H1 (cell line): ENCODE data around the gene OR6B2. TPM values are rescaled to one million over a fixed set of nuclear protein-coding genes. Genes with fewer than 3 reads are reported as not detected.

Experiments
- CTCF ChIA-PET: fragments of 300-600 bp; sonication (Branson Sonifier 250); formaldehyde crosslinking; loops from one replicate; lab custom pipeline; 2021; ENCODE audit not compliant: partially characterized antibody; lab: Charles Lee
- POLR2A ChIA-PET: fragments of 300-600 bp; sonication (Branson Sonifier 250); formaldehyde crosslinking; loops from one replicate; lab custom pipeline; 2021; ENCODE audit warnings: inconsistent platforms; ENCODE audit not compliant: partially characterized antibody; lab: Charles Lee
- DNase-seq, 2 experiments: peaks; one replicate each; pipeline versions ENCODE4 v3.0.0 to v3.0.0-alpha.2; 2010 to 2022; ENCODE audit warnings: low spot score in 2 of 2, low read depth in 1 of 2, mixed read lengths in 1 of 2
- FAIRE-seq: peaks from 2 replicates; lab custom pipeline; 2011; peaks lifted over from hg19 to GRCh38; lab: Jason Lieb, UNC
- H2AFZ ChIP-seq: 2 replicates; pipeline ENCODE4 v1.8.1; 2012; ENCODE audit warnings: low read length, inconsistent platforms
- H2AK5ac ChIP-seq: 2 replicates; pipeline ENCODE4 v1.6.1; 2013; ENCODE audit warnings: low read depth, low read length
- H2BK120ac ChIP-seq: replicated peaks from 2 replicates; pipeline ENCODE3; 2013; ENCODE audit warnings: low read depth, low read length, inconsistent platforms
- H2BK12ac ChIP-seq: 2 replicates; pipeline ENCODE4 v1.6.1; 2013; ENCODE audit warnings: low read depth, low read length
- H2BK15ac ChIP-seq: 2 replicates; pipeline ENCODE4 v1.6.1; 2013; ENCODE audit warnings: low read length
- H2BK20ac ChIP-seq: 2 replicates; pipeline ENCODE4 v1.6.1; 2013; ENCODE audit warnings: low read length
- H2BK5ac ChIP-seq: 2 replicates; pipeline ENCODE4 v1.6.1; 2013; ENCODE audit warnings: low read depth, low read length
- H3K14ac ChIP-seq: 2 replicates; pipeline ENCODE4 v1.6.1; 2013; ENCODE audit warnings: inconsistent platforms; ENCODE audit not compliant: insufficient read length
- H3K18ac ChIP-seq: 2 replicates; pipeline ENCODE4 v1.6.1; 2013; ENCODE audit warnings: low read length; ENCODE audit errors: extremely low read depth
- H3K23ac ChIP-seq: 2 replicates; pipeline ENCODE4 v1.6.1; 2013; ENCODE audit warnings: inconsistent platforms; ENCODE audit not compliant: insufficient read length
- H3K23me2 ChIP-seq: 2 replicates; pipeline ENCODE4 v1.6.1; 2013; ENCODE audit warnings: low read depth, low read length
- H3K27ac ChIP-seq: 2 replicates; pipeline ENCODE4 v1.6.1; 2011; ENCODE audit warnings: low read depth, low read length, inconsistent platforms
- H3K27me3 ChIP-seq, 4 experiments: replicated peaks in 1 of 4; 1 replicate in 1 of 4; 2 replicates in 3 of 4; pipeline versions ENCODE4 v1.6.1 to v1.8.1; 2011 to 2013; ENCODE audit warnings: low read length in 3 of 4, mild to moderate bottlenecking in 3 of 4, inconsistent platforms in 2 of 4, mixed read lengths in 2 of 4, moderate library complexity in 1 of 4; ENCODE audit not compliant: control insufficient read depth in 3 of 4, insufficient read depth in 3 of 4; ENCODE audit errors: extremely low read depth in 1 of 4
- H3K36me3 ChIP-seq, 4 experiments: 2 replicates each; pipeline versions ENCODE4 v1.6.1 to v1.8.1; 2011 to 2013; ENCODE audit warnings: mild to moderate bottlenecking in 4 of 4, low read length in 3 of 4, moderate library complexity in 2 of 4, control low read depth in 1 of 4, inconsistent platforms in 1 of 4; ENCODE audit not compliant: insufficient read depth in 4 of 4, control insufficient read depth in 2 of 4
- H3K4ac ChIP-seq: replicated peaks from 2 replicates; pipeline ENCODE3; 2013; ENCODE audit warnings: low read length, low read depth, mixed read lengths, inconsistent platforms; ENCODE audit not compliant: insufficient read length
- H3K4me1 ChIP-seq, 4 experiments: replicated peaks in 1 of 4; 1 replicate in 1 of 4; 2 replicates in 3 of 4; pipeline versions ENCODE4 v1.6.1 to v1.8.1; 2011 to 2013; ENCODE audit warnings: low read length in 3 of 4, inconsistent platforms in 2 of 4, mixed read lengths in 1 of 4; ENCODE audit not compliant: insufficient read depth in 4 of 4, control insufficient read depth in 3 of 4
- H3K4me2 ChIP-seq, 2 experiments: 2 replicates each; pipeline versions ENCODE4 v1.6.1 to v1.8.1; 2011 to 2013; ENCODE audit warnings: low read depth in 2 of 2, low read length in 2 of 2, control low read depth in 1 of 2, inconsistent platforms in 1 of 2, mild to moderate bottlenecking in 1 of 2; ENCODE audit not compliant: insufficient read depth in 1 of 2
- H3K4me3 ChIP-seq, 4 experiments: fragments of 200-600, 300-600 bp in 1 of 4; sonication (generic), shearing (Covaris generic), sonication (Bioruptor Twin) in 1 of 4; 2 replicates each; pipeline versions ENCODE4 v1.5.1 to v1.8.1; 2011 to 2016; ENCODE audit warnings: low read length in 4 of 4, low read depth in 3 of 4, control low read depth in 2 of 4, inconsistent platforms in 2 of 4, mild to moderate bottlenecking in 2 of 4, mixed read lengths in 1 of 4, moderate library complexity in 1 of 4; ENCODE audit not compliant: insufficient read depth in 2 of 4; ENCODE audit errors: extremely low read depth in 1 of 4
- H3K56ac ChIP-seq: replicated peaks from 2 replicates; pipeline ENCODE3; 2013; ENCODE audit warnings: low read depth, mild to moderate bottlenecking, mixed read lengths, low read length, inconsistent platforms; ENCODE audit not compliant: insufficient read length
- H3K79me1 ChIP-seq: 2 replicates; pipeline ENCODE4 v1.6.1; 2013; ENCODE audit warnings: low read depth, low read length, control low read depth
- H3K79me2 ChIP-seq, 2 experiments: 2 replicates each; pipeline versions ENCODE4 v1.6.1 to v1.8.1; 2012 to 2013; ENCODE audit warnings: low read length in 2 of 2, mild to moderate bottlenecking in 2 of 2, inconsistent platforms in 1 of 2; ENCODE audit not compliant: insufficient read depth in 2 of 2, control insufficient read depth in 1 of 2
- H3K9ac ChIP-seq, 4 experiments: replicated peaks in 1 of 4; 1 replicate in 1 of 4; 2 replicates in 3 of 4; pipeline versions ENCODE4 v1.6.1 to v1.8.1; 2011 to 2013; ENCODE audit warnings: low read depth in 3 of 4, low read length in 3 of 4, control low read depth in 2 of 4, mild to moderate bottlenecking in 2 of 4, moderate library complexity in 2 of 4, inconsistent platforms in 1 of 4; ENCODE audit errors: extremely low read depth in 1 of 4
- H3K9me3 ChIP-seq, 2 experiments: 2 replicates each; pipeline versions ENCODE4 v1.6.1 to v1.8.1; 2012 to 2013; ENCODE audit warnings: mild to moderate bottlenecking in 2 of 2, moderate library complexity in 2 of 2, control low read depth in 1 of 2, inconsistent platforms in 1 of 2, low read depth in 1 of 2, low read length in 1 of 2, mixed read lengths in 1 of 2; ENCODE audit not compliant: insufficient read depth in 2 of 2
- H4K20me1 ChIP-seq, 2 experiments: replicated peaks in 1 of 2; 2 replicates each; pipeline versions ENCODE3 to v1.8.1; 2011 to 2013; ENCODE audit warnings: inconsistent platforms in 2 of 2, low read length in 2 of 2, mild to moderate bottlenecking in 1 of 2; ENCODE audit not compliant: insufficient read depth in 2 of 2, control insufficient read depth in 1 of 2
- H4K5ac ChIP-seq: 2 replicates; pipeline ENCODE4 v1.6.1; 2013; ENCODE audit warnings: low read length, low read depth, mixed read lengths, inconsistent platforms; ENCODE audit not compliant: insufficient read length
- H4K8ac ChIP-seq: 2 replicates; pipeline ENCODE4 v1.8.0; 2013; ENCODE audit warnings: mild to moderate bottlenecking, moderate library complexity, low read length, inconsistent platforms; ENCODE audit not compliant: insufficient read depth; ENCODE audit errors: extremely low read depth
- H4K91ac ChIP-seq: replicated peaks from 2 replicates; pipeline ENCODE3; 2013; ENCODE audit warnings: low read length, mixed read lengths, inconsistent platforms; ENCODE audit not compliant: insufficient read length
- ASH2L ChIP-seq: fragments of 200-600, 300-600 bp; sonication (generic); IDR thresholded peaks from one replicate; pipeline ENCODE4 v1.7.1; 2017; ENCODE audit warnings: low read length
- EP300 ChIP-seq, 2 experiments: IDR thresholded peaks; 1 replicate in 1 of 2; 2 replicates in 1 of 2; pipeline ENCODE4 v1.6.1; 2011 to 2012; ENCODE audit warnings: low read depth in 2 of 2, low read length in 2 of 2, mild to moderate bottlenecking in 2 of 2, borderline replicate concordance in 1 of 2, inconsistent platforms in 1 of 2, moderate library complexity in 1 of 2
- KDM5A ChIP-seq: fragments of 200-600 bp; IDR thresholded peaks from 2 replicates; pipeline ENCODE4 v1.7.1; 2012; ENCODE audit warnings: mild to moderate bottlenecking, low read length, inconsistent platforms, mixed read lengths
- MAFK ChIP-seq: IDR thresholded peaks from 2 replicates; pipeline ENCODE4 v1.6.1; 2012; ENCODE audit warnings: low read depth, mild to moderate bottlenecking, improper control_type of control experiment, low read length
- YY1 ChIP-seq: IDR thresholded peaks from 2 replicates; pipeline ENCODE4 v1.6.1; 2011; ENCODE audit warnings: low read depth, mild to moderate bottlenecking, low read length
- WGBS, 2 experiments: shearing (Covaris generic) in 1 of 2; methylation state at CpG; one replicate each; pipeline versions ENCODE4 v1.1.6 to v1.1.7; 2013 to 2015; ENCODE audit warnings: low lambda C conversion rate in 2 of 2, mixed read lengths in 2 of 2, inconsistent platforms in 1 of 2, low coverage in 1 of 2, missing lambda C conversion rate in 1 of 2; ENCODE audit not compliant: insufficient replicate concordance in 2 of 2, insufficient coverage in 1 of 2, insufficient read length in 1 of 2; ENCODE audit errors: extremely low coverage in 1 of 2, missing lambda C conversion rate in 1 of 2; 5-methylcytosine and 5-hydroxymethylcytosine counted together
- polyA plus RNA-seq, 7 experiments: library from polyadenylated mRNA; depleted of rRNA in 3 of 7; stranded (reverse) in 5 of 7; unstranded in 2 of 7; fragments of >200 nt in 5 of 7; fragments of 200-250 nt in 2 of 7; gene quantifications; 1 replicate in 5 of 7; 2 replicates in 1 of 7; 4 replicates in 1 of 7; pipeline versions ENCODE4 v1.2.1 to v1.2.3, GENCODE V29; 2011 to 2013; ENCODE audit warnings: missing spikeins in 2 of 7, mixed read lengths in 2 of 7
- total RNA-seq: library from RNA; stranded (reverse); fragmentation: NEBNext Ultra II Directional; extraction: Animal tissue kit (Norgen Biotek cat#: 25700); gene quantifications from 2 replicates; pipeline ENCODE4 v1.2.1, GENCODE V29; 2021
- TF ChIP-seq, protein P1 (sequence below), 3 experiments: IDR thresholded peaks; 1 replicate in 2 of 3; 2 replicates in 1 of 3; pipeline versions ENCODE4 v1.5.1 to v1.6.1; 2011; ENCODE audit warnings: low read length in 3 of 3, mild to moderate bottlenecking in 3 of 3, inconsistent platforms in 2 of 3, low read depth in 1 of 3, moderate library complexity in 1 of 3; ENCODE audit not compliant: insufficient read depth in 1 of 3; ENCODE audit errors: control extremely low read depth in 1 of 3

Gene OR6B2
- total and polyA plus RNA-seq, 2 of the 8 experiments (the other 6 are each of a cell fraction or from before 2014, with no cell fraction given), result not detected

DNA sequence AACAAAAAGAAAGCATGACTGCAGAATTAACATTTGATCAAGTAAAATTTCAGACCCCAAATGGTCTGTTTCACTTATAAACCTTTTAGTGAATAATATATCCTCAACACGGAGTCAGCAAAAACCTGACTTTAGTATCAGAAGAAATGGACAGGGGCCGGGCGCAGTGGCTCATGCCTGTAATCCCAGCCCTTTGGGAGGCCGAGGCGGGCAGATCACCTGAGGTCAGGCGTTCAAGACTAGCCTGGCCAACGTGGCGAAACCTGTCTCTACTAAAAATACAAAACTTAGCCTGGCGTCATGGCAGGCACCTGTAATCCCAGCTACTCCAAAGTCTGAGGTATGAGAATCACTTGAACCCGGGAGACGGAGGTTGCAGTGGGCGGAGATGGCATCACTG lies 20.0 kb upstream of the OR6B2 start:
- H2BK5ac ChIP-seq, result no peak overlapping the region
- no peak overlapping the region for H2AK5ac ChIP-seq
- no peaks in the 10 kb centered on the region for H3K79me2 ChIP-seq
- TF ChIP-seq, protein P1, sequence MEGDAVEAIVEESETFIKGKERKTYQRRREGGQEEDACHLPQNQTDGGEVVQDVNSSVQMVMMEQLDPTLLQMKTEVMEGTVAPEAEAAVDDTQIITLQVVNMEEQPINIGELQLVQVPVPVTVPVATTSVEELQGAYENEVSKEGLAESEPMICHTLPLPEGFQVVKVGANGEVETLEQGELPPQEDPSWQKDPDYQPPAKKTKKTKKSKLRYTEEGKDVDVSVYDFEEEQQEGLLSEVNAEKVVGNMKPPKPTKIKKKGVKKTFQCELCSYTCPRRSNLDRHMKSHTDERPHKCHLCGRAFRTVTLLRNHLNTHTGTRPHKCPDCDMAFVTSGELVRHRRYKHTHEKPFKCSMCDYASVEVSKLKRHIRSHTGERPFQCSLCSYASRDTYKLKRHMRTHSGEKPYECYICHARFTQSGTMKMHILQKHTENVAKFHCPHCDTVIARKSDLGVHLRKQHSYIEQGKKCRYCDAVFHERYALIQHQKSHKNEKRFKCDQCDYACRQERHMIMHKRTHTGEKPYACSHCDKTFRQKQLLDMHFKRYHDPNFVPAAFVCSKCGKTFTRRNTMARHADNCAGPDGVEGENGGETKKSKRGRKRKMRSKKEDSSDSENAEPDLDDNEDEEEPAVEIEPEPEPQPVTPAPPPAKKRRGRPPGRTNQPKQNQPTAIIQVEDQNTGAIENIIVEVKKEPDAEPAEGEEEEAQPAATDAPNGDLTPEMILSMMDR (IDR thresholded peaks at IDR 0.05; ENCODE audit: control extremely low read depth in 1 of 3, insufficient read depth in 1 of 3, low read depth in 1 of 3, low read length in 3 of 3), result no peak
- TF ChIP-seq MAFK (no peak), ASH2L (no peak), EP300 (IDR thresholded peaks at IDR 0.05; ENCODE audit: borderline replicate concordance in 1 of 2, low read depth in 2 of 2, low read length in 2 of 2) (no peak), YY1 (no peak), KDM5A (no peak)
- H3K4me3 ChIP-seq, result no peak overlapping the region
- FAIRE-seq, result no peak
- H3K4ac ChIP-seq, result no peak overlapping the region
- no peaks in the 10 kb centered on the region; the same call in 1 of the 2 replicates for H3K79me1 ChIP-seq
- no peak overlapping the region for H2BK20ac ChIP-seq
- H2AFZ ChIP-seq, result no peak overlapping the region
- H3K18ac ChIP-seq, result no peak overlapping the region
- no peak overlapping the region; the same call in 1 of the 2 replicates for H4K8ac ChIP-seq
- POLR2A ChIA-PET, result no interaction called here
- no peak overlapping the region for H2BK120ac ChIP-seq
- no peak overlapping the region for H3K56ac ChIP-seq
- CTCF ChIA-PET, result no interaction called here
- no peaks in the 10 kb centered on the region for H3K9me3 ChIP-seq
- no peak overlapping the region for H4K91ac ChIP-seq
- H4K5ac ChIP-seq, result no peak overlapping the region
- no peak overlapping the region for H3K14ac ChIP-seq
- H3K9ac ChIP-seq, result no peak overlapping the region
- no peak overlapping the region for H3K27ac ChIP-seq
- H3K23ac ChIP-seq, result no peak overlapping the region
- H4K20me1 ChIP-seq, result no peaks in the 10 kb centered on the region
- no peaks in the 10 kb centered on the region for H3K36me3 ChIP-seq
- DNase-seq, result no peak
- no peaks in the 10 kb centered on the region for H3K23me2 ChIP-seq
- 83% methylated on average over 12 of the region's 12 CpGs; no CpG with 5 or more reads in 1 of the 2 experiments for WGBS, 2 experiments
- H3K4me2 ChIP-seq, result no peak overlapping the region
- H3K27me3 ChIP-seq, result 0 out of 7 replicates have a peak, but pooled peaks cover 0 to 2% (median 0%) of the 10 kb centered on the region in 4 experiments
- H2BK15ac ChIP-seq, result no peak overlapping the region
- H2BK12ac ChIP-seq, result no peak overlapping the region
- H3K4me1 ChIP-seq, result no peaks in the 10 kb centered on the region
